GM23248 (cell line): ENCODE measurements around the gene CPT1C.

Source experiments
- EZH2 ChIP-seq: fragments of 200-600 bp; sonication (generic); IDR thresholded peaks from 2 replicates; pipeline ENCODE4 v1.6.1; 2018; ENCODE audit warnings: antibody characterized with exemption, mild to moderate bottlenecking; ENCODE audit not compliant: insufficient read depth, poor library complexity, severe bottlenecking
- EZH2phosphoT487 ChIP-seq: fragments of 200-600 bp; sonication (generic); IDR thresholded peaks from 2 replicates; pipeline ENCODE4 v1.6.1; 2018; ENCODE audit warnings: antibody characterized with exemption, moderate library complexity, mild to moderate bottlenecking, low read depth; ENCODE audit not compliant: insufficient read depth

DNA sequence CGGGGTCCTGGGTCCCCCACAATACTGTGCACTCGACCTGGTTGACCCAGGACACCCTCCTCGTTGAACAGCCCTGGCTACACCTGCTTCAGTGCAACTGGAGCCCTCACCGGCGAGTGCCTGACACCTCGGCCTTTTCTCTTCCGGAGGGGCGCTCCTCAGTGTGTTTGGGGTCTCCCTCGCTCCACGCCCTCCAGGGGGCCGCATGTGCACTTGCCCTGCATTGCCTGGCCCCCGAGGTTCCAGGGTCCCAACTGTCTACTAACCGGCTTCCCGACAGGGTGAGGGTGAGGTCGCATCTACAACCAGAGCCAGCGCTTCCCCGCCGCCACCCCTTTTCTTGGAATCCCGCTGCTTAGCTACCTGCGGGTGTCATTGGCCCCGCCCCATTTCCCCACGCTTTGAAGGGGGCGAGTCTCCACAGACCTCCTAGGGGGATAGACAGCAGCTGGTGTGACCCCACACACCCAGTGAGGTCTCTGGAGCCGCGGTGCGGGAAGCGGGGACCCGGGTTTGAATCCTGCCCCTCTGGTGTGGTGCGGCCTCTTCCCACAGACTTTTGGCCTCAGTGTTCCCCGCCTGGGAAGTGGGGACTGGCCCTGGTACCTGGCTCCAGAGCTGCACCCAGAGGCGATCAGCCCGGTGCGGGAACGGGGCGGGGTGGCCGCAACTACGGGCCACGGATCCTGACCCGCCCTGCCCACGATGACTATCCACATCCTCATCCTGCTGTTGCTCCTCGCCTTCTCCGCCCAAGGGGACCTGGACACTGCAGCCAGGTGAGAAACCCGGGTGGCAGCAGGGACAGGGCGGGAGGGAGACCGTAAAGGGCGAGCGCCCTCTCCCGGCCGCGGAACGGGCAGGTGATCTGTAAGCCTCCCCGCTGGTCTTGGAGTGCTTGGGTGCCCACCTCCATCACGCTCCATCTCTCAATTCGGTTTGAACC is 1.5 kb upstream of the CPT1C start, which contains the start of gene ADM5:
- TF ChIP-seq EZH2 (no peak), EZH2phosphoT487 (no peak)
